HL-60/S4 (cell line): ENCODE measurements around the gene ACTMAP.

Source experiments
- in situ Hi-C: fragments of 300-500 bp; cut with MboI; formaldehyde crosslinking; loops from 2 replicates; pipeline ENCODE4 v1.14.3; 2022; ENCODE audit warnings: low sequenced_read_pairs

The ACTMAP gene

GRCh38 chr19:40721936-40722661 lies 28.2 kb downstream of the ACTMAP start:
- in situ Hi-C loops = no loop called here

DNA sequence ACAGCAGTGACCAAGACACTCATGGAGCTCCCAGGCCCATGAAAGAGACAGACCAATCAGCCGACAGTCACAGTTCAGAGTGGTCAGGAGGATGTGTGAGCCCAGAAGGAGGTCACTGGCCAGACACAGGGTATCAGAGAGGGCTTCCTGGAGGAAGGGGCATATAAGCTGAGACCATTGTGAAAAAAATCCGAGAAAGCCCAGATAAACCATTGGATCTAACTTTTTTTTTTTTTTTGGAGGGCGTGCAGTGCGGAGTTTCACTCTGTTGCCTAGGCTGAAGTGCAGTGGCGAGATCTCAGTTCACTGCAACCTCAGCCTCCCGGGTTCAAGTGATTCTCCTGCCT lies 29.2 kb downstream of the ACTMAP start:
- in situ Hi-C loops = no loop called here

GRCh38 chr19:40719414-40719894 lies 30.8 kb downstream of the ACTMAP start:
- in situ Hi-C loops = no loop called here

DNA sequence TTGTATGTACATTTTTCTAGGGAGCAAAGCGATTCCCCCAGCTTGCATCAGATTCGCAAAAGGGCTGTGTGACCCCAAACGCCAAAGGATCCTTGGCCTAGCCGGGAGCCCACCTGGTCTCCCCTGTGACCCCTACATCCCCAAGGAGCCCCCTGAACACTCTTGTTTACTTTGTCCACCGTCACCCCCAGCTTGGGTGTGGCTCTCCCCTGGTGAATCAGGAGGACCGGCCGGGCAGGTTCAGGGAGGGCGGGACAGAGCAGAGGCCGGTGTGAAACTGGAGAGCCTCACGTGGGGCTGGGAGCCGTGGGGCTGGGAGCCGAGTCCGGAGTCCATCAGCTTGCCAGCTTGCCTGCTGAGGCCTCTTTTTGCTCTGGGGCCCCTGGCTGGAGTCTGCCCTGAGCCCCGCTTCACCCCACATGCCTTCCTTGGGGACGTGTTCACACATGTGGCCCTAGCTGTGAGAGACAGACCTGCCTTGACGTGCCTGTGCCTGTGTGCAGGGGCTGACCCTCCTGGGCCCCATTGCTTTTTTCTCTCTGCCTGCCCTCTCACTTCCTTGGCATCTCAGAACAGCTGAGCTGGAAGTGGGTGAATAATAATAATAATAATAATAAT lies 31.4 kb downstream of the ACTMAP start:
- in situ Hi-C loops = no loop called here

- in situ Hi-C loops = no loop called here
Observed at GRCh38 chr19:40717880-40718773, 32.1 kb downstream of the ACTMAP start.

DNA sequence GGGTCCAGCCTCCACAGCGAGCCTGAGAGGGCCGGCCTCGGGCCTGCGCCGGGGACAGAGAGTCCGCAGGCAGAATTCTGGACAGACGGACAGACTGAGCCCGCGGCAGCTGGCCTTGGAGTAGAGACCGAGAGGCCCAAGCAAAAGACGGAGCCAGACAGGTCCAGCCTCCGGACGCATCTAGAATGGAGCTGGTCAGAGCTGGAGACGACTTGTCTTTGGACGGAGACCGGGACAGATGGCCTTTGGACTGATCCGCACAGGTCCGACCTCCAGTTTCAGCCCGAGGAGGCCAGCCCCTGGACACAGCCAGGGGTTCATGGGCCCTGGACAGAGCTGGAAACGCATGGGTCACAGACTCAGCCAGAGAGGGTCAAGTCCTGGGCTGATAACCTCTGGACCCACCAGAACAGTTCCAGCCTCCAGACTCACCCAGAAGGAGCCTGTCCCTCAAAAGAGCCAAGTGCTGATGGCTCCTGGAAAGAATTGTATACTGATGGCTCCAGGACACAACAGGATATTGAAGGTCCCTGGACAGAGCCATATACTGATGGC lies 32.9 kb downstream of the ACTMAP start:
- in situ Hi-C loops = no loop called here

- in situ Hi-C loops = no loop called here
Observed at GRCh38 chr19:40716482-40717324, 33.6 kb downstream of the ACTMAP start, which contains the start of the genes COQ8B and ITPKC. Gene COQ8B, minus strand, starts transcription at chr19:40716886. Its CDS starts 2,254 bp downstream, at chr19:40714632. Gene ITPKC, plus strand, starts transcription at chr19:40717112. Its CDS starts 24 bp downstream, at chr19:40717136.

- in situ Hi-C loops = no loop called here
Observed at GRCh38 chr19:40716031-40716481, 34.2 kb downstream of the ACTMAP start.

GRCh38 chr19:40714441-40715299 lies 35.6 kb downstream of the ACTMAP start:
- in situ Hi-C loops = no loop called here

GRCh38 chr19:40713939-40714338 lies 36.3 kb downstream of the ACTMAP start:
- in situ Hi-C loops = no loop called here

GRCh38 chr19:40709817-40710216 lies 40.5 kb downstream of the ACTMAP start:
- in situ Hi-C loops = no loop called here

- in situ Hi-C loops = no loop called here
Observed at GRCh38 chr19:40707615-40708014, 42.7 kb downstream of the ACTMAP start.

DNA sequence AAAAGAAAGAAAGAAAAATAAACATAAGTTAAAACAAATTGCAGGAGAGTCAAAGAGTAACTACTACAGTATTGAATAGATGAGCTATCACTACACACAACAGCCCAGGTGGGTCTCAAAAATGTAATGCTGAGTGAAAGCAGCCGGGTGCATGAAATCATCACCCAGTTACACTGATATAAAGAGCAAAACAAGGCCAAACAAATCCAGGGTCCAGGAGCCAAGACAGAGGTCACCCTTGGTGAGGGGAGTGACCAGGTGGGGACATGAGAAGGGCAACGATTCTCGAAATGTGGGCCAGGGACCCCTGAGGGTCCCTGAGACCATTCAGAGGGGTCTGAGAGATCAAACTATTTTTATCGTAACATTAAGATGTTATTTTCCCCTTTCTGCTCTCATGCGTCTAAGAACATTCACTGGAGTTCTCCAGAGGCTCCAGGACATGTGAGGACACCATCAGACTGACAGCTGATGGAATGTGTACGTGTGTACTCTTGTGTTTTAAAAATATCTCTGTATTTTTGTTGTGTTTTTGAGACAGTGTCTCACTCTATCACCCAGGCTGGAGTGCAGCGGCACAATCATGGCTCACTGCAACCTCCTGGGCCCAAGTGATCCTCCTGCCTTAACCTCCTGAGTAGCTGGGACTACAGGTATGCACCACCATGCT lies 44.2 kb downstream of the ACTMAP start:
- in situ Hi-C loops = no loop called here

DNA sequence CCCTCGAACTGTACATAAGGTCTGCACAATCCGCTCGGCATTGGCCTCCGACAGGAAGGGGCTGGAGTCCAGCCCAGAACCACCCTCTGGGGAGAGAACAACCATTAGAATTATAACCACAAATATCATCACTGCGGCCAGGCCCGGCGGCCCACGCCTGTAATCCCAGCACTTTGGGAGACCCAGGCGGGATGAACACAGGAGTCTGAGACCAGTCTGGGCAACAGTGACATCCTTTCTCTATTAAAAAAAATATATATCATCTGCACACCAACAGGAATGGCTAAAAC lies 45.0 kb downstream of the ACTMAP start:
- in situ Hi-C loops = no loop called here

DNA sequence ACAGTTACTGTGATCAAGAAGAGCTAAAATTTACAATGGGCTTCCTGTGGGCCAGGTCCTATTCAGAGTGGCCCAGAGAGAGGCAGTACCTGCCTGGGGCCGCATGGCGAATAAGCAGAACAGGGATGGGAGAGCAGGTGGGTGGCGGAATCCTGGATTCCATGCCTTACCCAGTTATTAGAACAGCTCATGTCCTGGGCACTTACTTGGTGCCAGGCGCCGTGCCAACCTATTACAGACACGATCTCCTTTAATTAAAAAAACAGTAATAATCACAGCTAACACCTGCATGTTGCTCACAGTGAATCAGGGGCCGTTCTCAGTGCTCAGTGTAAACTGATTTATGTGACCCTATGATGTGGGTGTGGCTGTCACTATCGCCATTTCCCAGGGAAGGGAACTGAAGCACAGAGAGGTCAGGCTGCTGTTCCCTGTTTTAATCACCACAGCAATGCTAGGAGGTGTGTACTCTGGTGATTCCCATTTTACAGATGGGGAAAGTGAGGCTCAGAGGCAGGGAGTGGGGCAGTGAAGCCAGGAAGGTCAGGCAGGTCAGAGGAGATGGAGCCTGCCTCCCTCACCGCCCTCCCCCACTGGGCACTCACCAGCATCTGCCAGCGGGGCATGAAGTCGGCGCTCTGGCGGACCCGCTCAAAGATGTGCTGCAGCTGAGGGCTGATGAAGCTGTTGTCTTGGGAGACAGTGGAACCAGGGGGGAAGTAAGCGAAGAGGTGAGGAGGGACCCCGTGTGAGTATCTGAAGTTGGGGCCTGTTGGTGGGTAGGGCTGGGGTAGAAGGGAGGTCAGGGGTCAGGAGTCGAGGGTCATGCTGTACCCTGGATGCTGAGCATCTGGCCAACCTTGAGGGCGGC lies 45.6 kb downstream of the ACTMAP start:
- in situ Hi-C loops = no loop called here

- in situ Hi-C loops = no loop called here
Observed at GRCh38 chr19:40703029-40703755, 47.1 kb downstream of the ACTMAP start.

GRCh38 chr19:40702337-40703012 lies 47.8 kb downstream of the ACTMAP start:
- in situ Hi-C loops = no loop called here
